Natural killer cell (primary cell): ENCODE measurements around the gene MCOLN2. TPM values are rescaled to one million over a fixed set of nuclear protein-coding genes. Genes with fewer than 3 reads are reported as not detected.

ENCODE experiments used
- ATAC-seq, 3 donors: fragments of 150-1000 bp in 2 of 3; fragments of 200-7000 bp in 1 of 3; cut with Tn5 transposase; 1 replicate in 1 of 3; 2 replicates in 2 of 3; pipeline ENCODE4 v1.10.0; 2021; ENCODE audit warnings: mild to moderate bottlenecking in 2 of 3, moderate library complexity in 2 of 3
- DNase-seq, 2 donors: peaks; one replicate each; pipeline versions ENCODE4 v3.0.0 to v3.0.0-alpha.2; 2013 to 2021; ENCODE audit warnings: mixed read lengths in 1 of 2
- H3K27ac ChIP-seq: one replicate; pipeline ENCODE4 v1.5.1; 2013; ENCODE audit warnings: mild to moderate bottlenecking, low read length
- H3K27me3 ChIP-seq: one replicate; pipeline ENCODE4 v1.6.1; 2013; ENCODE audit warnings: low read length; ENCODE audit not compliant: control insufficient read depth, insufficient read depth
- H3K36me3 ChIP-seq: one replicate; pipeline ENCODE4 v1.6.1; 2013; ENCODE audit warnings: low read length; ENCODE audit not compliant: control insufficient read depth, insufficient read depth
- H3K4me1 ChIP-seq: one replicate; pipeline ENCODE4 v1.6.1; 2013; ENCODE audit warnings: low read length; ENCODE audit not compliant: control insufficient read depth, insufficient read depth
- H3K4me3 ChIP-seq: one replicate; pipeline ENCODE4 v1.5.1; 2013; ENCODE audit warnings: low read length
- H3K9me3 ChIP-seq: one replicate; pipeline ENCODE4 v1.6.1; 2013; ENCODE audit warnings: low read length; ENCODE audit not compliant: control insufficient read depth, insufficient read depth
- H3K27ac Mint-ChIP-seq, 2 donors: one replicate each; pipeline ENCODE4 v1.8.0; 2022; ENCODE audit warnings: mild to moderate bottlenecking in 2 of 2, mixed read lengths in 2 of 2, moderate library complexity in 1 of 2
- H3K27me3 Mint-ChIP-seq, 2 donors: one replicate each; pipeline ENCODE4 v1.8.0; 2022; ENCODE audit warnings: low read depth in 2 of 2, mixed read lengths in 2 of 2
- H3K36me3 Mint-ChIP-seq: one replicate; pipeline ENCODE4 v1.8.0; 2022; ENCODE audit warnings: mixed read lengths
- H3K4me1 Mint-ChIP-seq, 2 donors: one replicate each; pipeline ENCODE4 v1.8.0; 2022; ENCODE audit warnings: mixed read lengths in 2 of 2
- H3K4me3 Mint-ChIP-seq: one replicate; pipeline ENCODE4 v1.8.0; 2022; ENCODE audit warnings: mild to moderate bottlenecking, moderate library complexity, mixed read lengths
- H3K9me3 Mint-ChIP-seq, 2 donors: one replicate each; pipeline ENCODE4 v1.8.0; 2022; ENCODE audit warnings: mixed read lengths in 2 of 2
- WGBS: methylation state at CpG from one replicate; pipeline ENCODE4 v1.1.7; 2013; ENCODE audit warnings: missing lambda C conversion rate; ENCODE audit not compliant: insufficient coverage; 5-methylcytosine and 5-hydroxymethylcytosine counted together
- intact Hi-C: fragments of 100-400 bp; cut with micrococcal nuclease; formaldehyde crosslinking; loops from one replicate; pipeline ENCODE4 v1.14.2; 2022
- total RNA-seq, 4 donors: library from RNA; stranded (reverse); fragments of 120-200 nt in 1 of 4; gene quantifications; one replicate each; pipeline versions ENCODE4 v1.2.3 to v1.2.4, GENCODE V29; 2013 to 2022
- TF ChIP-seq, protein P1 (sequence below): fragments of 200-600 bp; IDR thresholded peaks from one replicate; pipeline ENCODE4 v1.8.0; 2022; ENCODE audit warnings: antibody characterized with exemption

Gene MCOLN2
- total RNA-seq, 3 donors from 2014 or later (not counting 1 experiment from before 2014, with no cell fraction given) = 0.84 to 23.9 (median 3.8) TPM

DNA sequence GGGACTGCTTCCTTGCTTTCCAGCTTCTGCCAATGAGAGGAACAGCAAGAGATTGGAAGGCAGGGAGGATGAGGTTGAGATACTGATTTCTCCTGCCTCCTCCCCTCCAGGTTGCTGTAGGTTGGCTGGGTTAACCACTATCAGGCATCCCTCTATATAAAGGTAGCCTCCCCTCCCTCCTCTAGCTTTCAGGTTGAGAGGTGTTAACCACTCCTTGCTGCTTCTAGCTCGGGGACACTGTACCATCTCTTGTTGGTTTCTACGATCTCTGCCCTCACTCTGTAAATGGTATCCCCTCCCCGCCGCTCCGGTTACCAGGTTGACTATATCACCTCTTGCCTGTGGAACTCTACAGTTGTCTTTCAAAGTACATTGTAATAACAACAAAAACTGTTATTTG, 120.6 kb downstream of the MCOLN2 start:
- Histone ChIP-seq H3K27ac (no peak overlapping the region), H3K9me3 (no peaks in the 10 kb centered on the region), H3K36me3 (no peaks in the 10 kb centered on the region), H3K4me3 (no peak overlapping the region), H3K4me1 (peaks cover 13% of the 10 kb centered on the region), H3K27me3 (peaks cover 3% of the 10 kb centered on the region)
- H3K27me3 Mint-ChIP-seq = peaks cover 31 to 47% of the 10 kb centered on the region in 2 donors
- 47% methylated on average over 5 of the region's 5 CpGs for WGBS
- TF ChIP-seq, protein P1, sequence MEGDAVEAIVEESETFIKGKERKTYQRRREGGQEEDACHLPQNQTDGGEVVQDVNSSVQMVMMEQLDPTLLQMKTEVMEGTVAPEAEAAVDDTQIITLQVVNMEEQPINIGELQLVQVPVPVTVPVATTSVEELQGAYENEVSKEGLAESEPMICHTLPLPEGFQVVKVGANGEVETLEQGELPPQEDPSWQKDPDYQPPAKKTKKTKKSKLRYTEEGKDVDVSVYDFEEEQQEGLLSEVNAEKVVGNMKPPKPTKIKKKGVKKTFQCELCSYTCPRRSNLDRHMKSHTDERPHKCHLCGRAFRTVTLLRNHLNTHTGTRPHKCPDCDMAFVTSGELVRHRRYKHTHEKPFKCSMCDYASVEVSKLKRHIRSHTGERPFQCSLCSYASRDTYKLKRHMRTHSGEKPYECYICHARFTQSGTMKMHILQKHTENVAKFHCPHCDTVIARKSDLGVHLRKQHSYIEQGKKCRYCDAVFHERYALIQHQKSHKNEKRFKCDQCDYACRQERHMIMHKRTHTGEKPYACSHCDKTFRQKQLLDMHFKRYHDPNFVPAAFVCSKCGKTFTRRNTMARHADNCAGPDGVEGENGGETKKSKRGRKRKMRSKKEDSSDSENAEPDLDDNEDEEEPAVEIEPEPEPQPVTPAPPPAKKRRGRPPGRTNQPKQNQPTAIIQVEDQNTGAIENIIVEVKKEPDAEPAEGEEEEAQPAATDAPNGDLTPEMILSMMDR = no peak
- ATAC-seq (peak; percentile 49 to 72 (median 58)), DNase-seq (peak in 1 of 2 donors; percentile 57)
- no peak overlapping the region for H3K27ac Mint-ChIP-seq
- peaks cover 6 to 9% of the 10 kb centered on the region in 2 donors for H3K4me1 Mint-ChIP-seq
- H3K4me3 Mint-ChIP-seq = no peak overlapping the region
- H3K9me3 Mint-ChIP-seq = no peaks in the 10 kb centered on the region
- intact Hi-C loops = no loop called here
- no peaks in the 10 kb centered on the region for H3K36me3 Mint-ChIP-seq

Other genes with a start within 250 kb of the MCOLN2 start
- gene LPAR3, start 103.9 kb downstream of the MCOLN2 start, total RNA-seq = under 1 TPM in 2 of 3 donors, not detected in 1; 0.48 to 0.64 TPM
- not detected for gene MCOLN3, start 51.4 kb upstream of the MCOLN2 start, total RNA-seq
- gene SYDE2, start 203.9 kb upstream of the MCOLN2 start, total RNA-seq = under 1 TPM in 2 of 3 donors, not detected in 1; 0.11 to 0.35 TPM